SH-SY5Y (cell line): ENCODE data around the gene HOXD1.

Experiments used
- GATA2 ChIP-seq: IDR thresholded peaks from 2 replicates; pipeline ENCODE4 v1.6.1; 2011; ENCODE audit warnings: mild to moderate bottlenecking, low read depth, low read length
- GATA3 ChIP-seq: IDR thresholded peaks from 2 replicates; pipeline ENCODE4 v1.6.1; 2011; ENCODE audit warnings: low read depth, mild to moderate bottlenecking, low read length, moderate library complexity

HOXD1 gene

GRCh38 chr2:176205126-176205525 is 16.7 kb downstream of the HOXD1 start:
- TF ChIP-seq GATA2 (no peak), GATA3 (no peak)

- no peak for TF ChIP-seq GATA2
- TF ChIP-seq GATA3, result no peak
These were observed 17.7 kb downstream of the HOXD1 start for GRCh38 chr2:176206136-176206535.

GRCh38 chr2:176206682-176207081 is 18.2 kb downstream of the HOXD1 start:
- TF ChIP-seq GATA3, result no peak
- TF ChIP-seq GATA2, result no peak

- TF ChIP-seq GATA2, result no peak
- TF ChIP-seq GATA3, result no peak
These were observed 22.6 kb downstream of the HOXD1 start for GRCh38 chr2:176211110-176211509.

GRCh38 chr2:176212276-176212675 is 23.8 kb downstream of the HOXD1 start:
- no peak for TF ChIP-seq GATA2
- TF ChIP-seq GATA3, result no peak

GRCh38 chr2:176213406-176213805 is 24.9 kb downstream of the HOXD1 start:
- TF ChIP-seq GATA3 (no peak), GATA2 (no peak)

- no peak for TF ChIP-seq GATA3
- no peak for TF ChIP-seq GATA2
These were observed 39.4 kb downstream of the HOXD1 start for GRCh38 chr2:176227874-176228273.

GRCh38 chr2:176234156-176234555 is 45.7 kb downstream of the HOXD1 start:
- TF ChIP-seq GATA3 (no peak), GATA2 (no peak)

GRCh38 chr2:176234940-176235339 is 46.5 kb downstream of the HOXD1 start:
- no peak for TF ChIP-seq GATA2
- TF ChIP-seq GATA3, result no peak

GRCh38 chr2:176237456-176237855 is 49.0 kb downstream of the HOXD1 start:
- TF ChIP-seq GATA3 (0 out of 2 replicates have a peak, but pooled peaks have one; percentile 25), GATA2 (no peak)

- TF ChIP-seq GATA2 (no peak), GATA3 (no peak)
These were observed 50.6 kb downstream of the HOXD1 start for GRCh38 chr2:176239031-176239430.

- TF ChIP-seq GATA2, result no peak
- no peak for TF ChIP-seq GATA3
These were observed 51.8 kb downstream of the HOXD1 start for GRCh38 chr2:176240301-176240700.
